HEK293T (cell line): ENCODE data around the gene PTPN2.

Experiments
- ARNT ChIP-seq: fragments of 450-650 bp; IDR thresholded peaks from 2 replicates; pipeline ENCODE4 v1.6.1; 2017; ENCODE audit warnings: mild to moderate bottlenecking
- BHLHE40 ChIP-seq: fragments of 450-650 bp; IDR thresholded peaks from 2 replicates; pipeline ENCODE4 v1.6.1; 2016; ENCODE audit warnings: mild to moderate bottlenecking, moderate library complexity, borderline replicate concordance
- CTBP1 ChIP-seq: fragments of 450-650 bp; IDR thresholded peaks from 2 replicates; pipeline ENCODE4 v1.6.1; 2016; ENCODE audit warnings: borderline replicate concordance
- FOXA1 ChIP-seq: fragments of 450-650 bp; IDR thresholded peaks from 2 replicates; pipeline ENCODE4 v1.6.1; 2016; ENCODE audit warnings: mild to moderate bottlenecking
- FOXK2 ChIP-seq: fragments of 450-650 bp; IDR thresholded peaks from 2 replicates; pipeline ENCODE4 v1.6.1; 2016; ENCODE audit warnings: mild to moderate bottlenecking
- HDGF ChIP-seq: fragments of 450-650 bp; IDR thresholded peaks from 2 replicates; pipeline ENCODE4 v1.6.1; 2017; ENCODE audit warnings: antibody characterized with exemption, borderline replicate concordance
- L3MBTL2 ChIP-seq: fragments of 450-650 bp; conservative IDR thresholded peaks from 2 replicates; pipeline ENCODE4 v1.6.1; 2016; ENCODE audit warnings: mild to moderate bottlenecking
- LEF1 ChIP-seq: fragments of 450-650 bp; IDR thresholded peaks from 2 replicates; pipeline ENCODE4 v1.6.1; 2017; ENCODE audit warnings: mild to moderate bottlenecking, borderline replicate concordance
- NFRKB ChIP-seq: fragments of 450-650 bp; IDR thresholded peaks from 2 replicates; pipeline ENCODE4 v1.6.1; 2016; ENCODE audit warnings: mild to moderate bottlenecking, moderate library complexity
- SP1 ChIP-seq: fragments of 450-650 bp; IDR thresholded peaks from 2 replicates; pipeline ENCODE4 v1.6.1; 2017
- SUZ12 ChIP-seq: fragments of 450-650 bp; IDR thresholded peaks from 2 replicates; pipeline ENCODE4 v1.6.1; 2016; ENCODE audit warnings: mild to moderate bottlenecking
- ZNF384 ChIP-seq: fragments of 450-650 bp; IDR thresholded peaks from 2 replicates; pipeline ENCODE4 v1.6.1; 2016
- TF ChIP-seq, protein P1 (sequence below): fragments of 450-650 bp; IDR thresholded peaks from 2 replicates; pipeline ENCODE4 v1.6.1; 2016

DNA sequence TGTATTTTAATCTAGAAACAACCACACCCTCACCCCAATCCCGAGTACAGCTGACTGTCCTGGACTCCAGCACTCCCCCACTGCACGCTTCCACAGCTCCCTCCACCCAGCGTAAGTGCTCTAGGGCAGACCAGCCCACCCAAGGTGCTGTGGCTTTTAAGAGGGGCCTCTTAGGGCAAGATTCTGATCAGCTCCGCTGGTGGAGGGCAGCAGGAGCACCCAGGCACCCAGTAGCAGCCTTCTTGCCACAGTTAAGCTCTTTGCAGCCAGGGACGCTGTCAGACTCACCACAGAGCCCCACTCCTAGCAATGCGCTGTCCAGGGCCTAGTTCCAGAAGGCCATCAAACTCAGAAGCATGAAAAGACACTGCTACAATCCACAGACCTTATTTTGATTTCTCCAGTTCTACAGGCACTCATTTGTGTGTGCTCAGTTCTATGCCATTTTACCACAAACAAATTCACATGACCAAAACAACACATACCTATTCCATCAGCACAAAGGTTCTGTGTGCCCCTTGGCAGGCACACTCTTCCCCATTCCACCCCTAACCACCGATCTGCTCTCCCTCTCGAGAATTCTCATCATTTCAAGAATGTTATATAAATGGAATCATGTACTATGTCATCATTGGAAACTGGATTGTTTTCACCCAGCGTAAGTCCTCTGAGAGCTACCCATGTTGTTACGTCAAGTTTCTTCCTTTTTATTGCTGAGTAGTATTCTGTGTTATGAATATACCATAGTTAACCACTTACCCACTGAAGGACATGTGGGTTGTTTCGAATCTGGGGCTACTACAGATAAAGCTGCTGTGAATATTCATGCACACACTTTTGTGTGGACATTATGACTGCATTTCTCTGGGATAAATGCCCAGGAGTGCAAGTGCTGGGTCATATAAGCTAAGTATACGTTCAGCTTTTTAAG is 40.4 kb downstream of the PTPN2 start:
- TF ChIP-seq CTBP1 (no peak), SP1 (no peak), BHLHE40 (no peak), HDGF (no peak), SUZ12 (no peak), LEF1 (no peak), ARNT (no peak), L3MBTL2 (no peak), ZNF384 (no peak), FOXK2 (no peak), FOXA1 (no peak), NFRKB (no peak)
- TF ChIP-seq, protein P1, sequence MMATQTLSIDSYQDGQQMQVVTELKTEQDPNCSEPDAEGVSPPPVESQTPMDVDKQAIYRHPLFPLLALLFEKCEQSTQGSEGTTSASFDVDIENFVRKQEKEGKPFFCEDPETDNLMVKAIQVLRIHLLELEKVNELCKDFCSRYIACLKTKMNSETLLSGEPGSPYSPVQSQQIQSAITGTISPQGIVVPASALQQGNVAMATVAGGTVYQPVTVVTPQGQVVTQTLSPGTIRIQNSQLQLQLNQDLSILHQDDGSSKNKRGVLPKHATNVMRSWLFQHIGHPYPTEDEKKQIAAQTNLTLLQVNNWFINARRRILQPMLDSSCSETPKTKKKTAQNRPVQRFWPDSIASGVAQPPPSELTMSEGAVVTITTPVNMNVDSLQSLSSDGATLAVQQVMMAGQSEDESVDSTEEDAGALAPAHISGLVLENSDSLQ: no peak
